SK-N-MC (cell line): ENCODE results near the gene MS4A5.
"Not testable (repeated sequence)": the region's sequence is repeated elsewhere in the genome, so short reads cannot be mapped to it uniquely, and the experiment has no call there.

ENCODE experiments used
- DNase-seq: peaks from one replicate; pipeline ENCODE4 v3.0.0-alpha.2; 2011; ENCODE audit warnings: low read depth, low spot score
- H3K27ac ChIP-seq: fragments of 200-600 bp; sonication (generic); 2 replicates; pipeline ENCODE4 v1.5.1; 2016; ENCODE audit warnings: mixed run types
- H3K36me3 ChIP-seq: fragments of 200-600 bp; sonication (generic); 2 replicates; pipeline ENCODE4 v1.6.1; 2017; ENCODE audit warnings: antibody characterized with exemption, low read length, mixed read lengths; ENCODE audit not compliant: insufficient read depth
- H3K4me3 ChIP-seq: fragments of 200-600 bp; sonication (generic); 2 replicates; pipeline ENCODE4 v1.5.1; 2016
- H3K9ac ChIP-seq: fragments of 200-600 bp; sonication (generic); 2 replicates; pipeline ENCODE4 v1.8.0; 2017; ENCODE audit warnings: mixed run types, mixed read lengths; ENCODE audit not compliant: insufficient read length
- H3K9me3 ChIP-seq: fragments of 200-600 bp; sonication (generic); 2 replicates; pipeline ENCODE4 v1.6.1; 2017; ENCODE audit warnings: low read depth, mild to moderate bottlenecking, antibody characterized with exemption, low read length, moderate library complexity, mixed read lengths
- EZH2 ChIP-seq: fragments of 200-600 bp; sonication (generic); IDR thresholded peaks from one replicate; pipeline ENCODE4 v1.6.1; 2017; ENCODE audit warnings: antibody characterized with exemption
- FOXP2 ChIP-seq: optimal IDR thresholded peaks from 2 replicates; pipeline ENCODE3; 2011; ENCODE audit warnings: mild to moderate bottlenecking, moderate library complexity; ENCODE audit not compliant: insufficient read depth; ENCODE audit errors: extremely low read length, control extremely low read depth
- POLR2AphosphoS5 ChIP-seq: IDR thresholded peaks from 2 replicates; pipeline ENCODE4 v1.6.1; 2012; ENCODE audit warnings: mild to moderate bottlenecking, low read depth, low read length, borderline replicate concordance

Gene MS4A5

GRCh38 chr11:60422609-60423008, 6.8 kb upstream of the MS4A5 start:
- Histone ChIP-seq H3K9ac (no peak overlapping the region), H3K4me3 (no peak overlapping the region), H3K27ac (no peak overlapping the region), H3K36me3 (no peaks in the 10 kb centered on the region), H3K9me3 (no peaks in the 10 kb centered on the region)
- DNase-seq = no peak
- no peak for TF ChIP-seq FOXP2
- TF ChIP-seq EZH2 = no peak
- TF ChIP-seq POLR2AphosphoS5 = no peak

GRCh38 chr11:60428517-60428916, 855 bp upstream of the MS4A5 start:
- Histone ChIP-seq H3K9me3 (no peaks in the 10 kb centered on the region), H3K27ac (no peak overlapping the region), H3K4me3 (no peak overlapping the region), H3K9ac (no peak overlapping the region), H3K36me3 (no peaks in the 10 kb centered on the region)
- DNase-seq = no peak
- TF ChIP-seq POLR2AphosphoS5 (no peak), FOXP2 (no peak), EZH2 (no peak)

GRCh38 chr11:60431251-60431650, 1.9 kb downstream of the MS4A5 start:
- no peak for DNase-seq
- no peak overlapping the region for H3K4me3 ChIP-seq
- no peaks in the 10 kb centered on the region for H3K9me3 ChIP-seq
- no peak overlapping the region for H3K9ac ChIP-seq
- TF ChIP-seq FOXP2 (no peak), EZH2 (no peak), POLR2AphosphoS5 (no peak)
- no peak overlapping the region for H3K27ac ChIP-seq
- H3K36me3 ChIP-seq = no peaks in the 10 kb centered on the region

GRCh38 chr11:60433401-60433800, 4.0 kb downstream of the MS4A5 start:
- H3K36me3 ChIP-seq = no peaks in the 10 kb centered on the region
- TF ChIP-seq FOXP2 = no peak
- no peak for TF ChIP-seq EZH2
- no peak for TF ChIP-seq POLR2AphosphoS5
- H3K27ac ChIP-seq = no peak overlapping the region
- no peaks in the 10 kb centered on the region for H3K9me3 ChIP-seq
- no peak overlapping the region for H3K4me3 ChIP-seq
- DNase-seq = no peak
- no peak overlapping the region for H3K9ac ChIP-seq

- Histone ChIP-seq H3K36me3 (no peaks in the 10 kb centered on the region), H3K9ac (no peak overlapping the region), H3K9me3 (no peaks in the 10 kb centered on the region), H3K4me3 (no peak overlapping the region), H3K27ac (no peak overlapping the region)
- no peak for TF ChIP-seq EZH2
- TF ChIP-seq FOXP2 = no peak
- no peak for TF ChIP-seq POLR2AphosphoS5
- no peak for DNase-seq
Measured at GRCh38 chr11:60447070-60447469, 17.7 kb downstream of the MS4A5 start.

GRCh38 chr11:60447846-60448245, 18.5 kb downstream of the MS4A5 start:
- TF ChIP-seq POLR2AphosphoS5 (no peak), FOXP2 (no peak), EZH2 (no peak)
- Histone ChIP-seq H3K9ac (no peak overlapping the region), H3K27ac (no peak overlapping the region), H3K36me3 (no peaks in the 10 kb centered on the region), H3K4me3 (no peak overlapping the region), H3K9me3 (no peaks in the 10 kb centered on the region)
- DNase-seq = no peak

GRCh38 chr11:60451185-60451584, 21.8 kb downstream of the MS4A5 start:
- DNase-seq, H3K36me3 ChIP-seq, H3K9ac ChIP-seq, H3K9me3 ChIP-seq, H3K27ac ChIP-seq, H3K4me3 ChIP-seq: not testable (repeated sequence)

GRCh38 chr11:60454212-60454611, 24.8 kb downstream of the MS4A5 start:
- DNase-seq = no peak
- Histone ChIP-seq H3K36me3 (no peaks in the 10 kb centered on the region), H3K9ac (no peak overlapping the region), H3K4me3 (no peak overlapping the region), H3K9me3 (no peaks in the 10 kb centered on the region), H3K27ac (no peak overlapping the region)
- TF ChIP-seq FOXP2 (no peak), EZH2 (no peak), POLR2AphosphoS5 (no peak)

- no peaks in the 10 kb centered on the region for H3K36me3 ChIP-seq
- no peak within 1 kb of the TSS for H3K4me3 ChIP-seq
- no peak for TF ChIP-seq EZH2
- TF ChIP-seq POLR2AphosphoS5 = no peak
- TF ChIP-seq FOXP2 = no peak
- no peak within 1 kb of the TSS for H3K27ac ChIP-seq
- no peaks in the 10 kb centered on the region for H3K9me3 ChIP-seq
- no peak for DNase-seq
- H3K9ac ChIP-seq = no peak within 1 kb of the TSS
Measured at GRCh38 chr11:60455531-60456042, 26.2 kb downstream of the MS4A5 start, which contains the start of gene MS4A1. MS4A1 (plus strand) TSS chr11:60455847; CDS start chr11:60462375, 6,528 bp downstream.
